Putamen (tissue), 1 donor: ENCODE data around the gene ROBO2.

Source experiments
- DNase-seq: peaks from one replicate; pipeline ENCODE4 v3.0.0-alpha.2; 2016; ENCODE audit warnings: low spot score

Gene ROBO2

DNA sequence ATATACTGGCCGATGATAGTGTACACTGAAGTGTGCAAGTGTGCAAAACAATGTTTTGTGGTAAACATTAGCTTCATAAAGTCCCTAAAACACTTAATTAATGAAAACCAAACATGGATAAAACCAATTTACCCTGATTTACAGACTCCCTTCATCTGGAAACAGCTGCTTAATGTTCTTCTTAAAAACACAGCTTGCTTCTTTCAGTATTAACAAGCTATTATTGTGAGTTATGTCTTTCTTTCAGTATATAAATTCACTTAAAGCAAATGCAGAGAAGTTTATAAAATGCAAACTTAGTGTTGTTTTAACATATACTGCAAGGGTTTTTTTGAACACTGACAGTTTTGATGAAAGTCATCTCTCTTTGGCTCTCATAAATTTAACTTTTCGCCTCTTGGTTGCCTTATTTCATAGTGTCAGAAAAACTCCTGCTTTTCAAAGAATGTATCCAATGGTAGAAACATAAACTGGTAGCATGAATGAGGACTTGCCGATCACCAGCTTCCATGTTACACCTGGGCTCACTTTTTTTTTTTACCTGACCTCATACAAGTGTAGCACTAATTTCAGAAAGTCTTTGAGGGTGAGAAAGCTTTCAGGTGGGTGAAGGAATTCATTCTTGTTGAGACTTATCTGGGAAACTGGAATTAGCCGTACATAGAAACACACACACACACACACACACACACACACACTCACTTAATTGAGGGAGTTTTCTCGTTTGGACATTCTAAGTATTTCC lies 532.2 kb downstream of the ROBO2 start:
- no peak for DNase-seq

- DNase-seq: no peak
Measured at GRCh38 chr3:77577264-77577663, 537.4 kb downstream of the ROBO2 start.

DNA sequence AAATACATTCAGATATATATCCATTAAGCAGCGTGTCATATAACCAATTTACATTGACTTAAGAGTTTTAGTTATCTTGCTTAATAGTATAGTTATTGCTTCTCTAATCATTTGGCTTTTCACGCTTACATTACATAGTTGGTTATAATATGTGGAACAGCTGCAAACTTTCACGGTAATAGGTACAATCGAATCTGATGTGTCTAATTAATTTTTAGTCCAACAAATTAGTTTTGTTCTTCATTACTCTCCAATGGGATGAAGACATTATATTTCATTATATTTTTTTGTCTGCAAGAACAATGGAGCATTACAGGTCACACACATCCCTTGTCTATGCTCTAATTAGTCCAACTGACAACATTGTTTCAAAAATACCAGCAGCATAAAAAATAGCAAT lies 546.3 kb downstream of the ROBO2 start:
- DNase-seq: no peak

GRCh38 chr3:77588863-77589262 lies 549.0 kb downstream of the ROBO2 start:
- DNase-seq: no peak

- no peak for DNase-seq
Measured at GRCh38 chr3:77590191-77590590, 550.3 kb downstream of the ROBO2 start.

- DNase-seq: no peak
Measured at GRCh38 chr3:77595371-77595870, 555.5 kb downstream of the ROBO2 start.

- DNase-seq: no peak
Measured at GRCh38 chr3:77599948-77600347, 560.0 kb downstream of the ROBO2 start.

GRCh38 chr3:77601823-77602415 lies 562.0 kb downstream of the ROBO2 start:
- no peak for DNase-seq

- DNase-seq: no peak
Measured at GRCh38 chr3:77602722-77603121, 562.8 kb downstream of the ROBO2 start.

DNA sequence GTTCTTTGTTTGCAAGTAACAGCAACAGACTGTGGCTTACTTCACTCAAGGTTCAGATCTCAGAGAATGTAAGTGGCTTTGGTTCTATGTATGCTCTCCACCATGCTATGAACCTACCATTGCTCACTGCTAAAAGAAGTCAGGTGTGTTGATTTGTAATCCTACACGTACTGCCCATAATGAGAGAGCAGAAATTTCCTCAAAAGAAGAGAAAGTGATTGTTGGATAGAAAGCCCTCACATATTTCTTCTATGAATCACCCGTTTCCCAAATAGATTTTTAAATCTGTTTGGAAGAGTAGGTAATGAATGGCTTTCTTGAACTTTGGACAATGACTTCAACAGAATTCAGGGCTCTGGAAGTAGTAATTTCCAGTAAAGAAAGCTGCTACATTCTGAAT lies 565.4 kb downstream of the ROBO2 start:
- no peak for DNase-seq

- no peak for DNase-seq
Measured at GRCh38 chr3:77605865-77606264, 566.0 kb downstream of the ROBO2 start.

- DNase-seq: no peak
Measured at GRCh38 chr3:77606372-77606771, 566.5 kb downstream of the ROBO2 start.

DNA sequence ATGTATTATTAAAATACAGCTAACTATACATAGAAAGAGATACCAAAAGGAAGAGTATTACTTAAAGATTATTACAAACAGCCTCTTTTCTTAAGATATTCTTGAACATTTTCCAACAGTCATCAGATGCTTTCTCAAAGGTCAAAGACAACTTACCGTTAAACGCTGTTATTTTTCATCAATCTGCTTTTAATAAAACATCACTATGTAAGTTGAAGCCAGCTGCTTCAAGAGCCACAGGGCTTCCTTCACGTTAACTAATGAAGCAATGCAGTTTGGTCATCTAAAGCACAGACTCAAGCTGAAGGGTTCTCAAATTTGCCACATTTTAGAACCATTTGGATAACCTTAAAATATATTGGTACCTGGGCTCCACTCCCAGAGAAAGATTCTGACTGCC lies 578.8 kb downstream of the ROBO2 start:
- DNase-seq: no peak

DNA sequence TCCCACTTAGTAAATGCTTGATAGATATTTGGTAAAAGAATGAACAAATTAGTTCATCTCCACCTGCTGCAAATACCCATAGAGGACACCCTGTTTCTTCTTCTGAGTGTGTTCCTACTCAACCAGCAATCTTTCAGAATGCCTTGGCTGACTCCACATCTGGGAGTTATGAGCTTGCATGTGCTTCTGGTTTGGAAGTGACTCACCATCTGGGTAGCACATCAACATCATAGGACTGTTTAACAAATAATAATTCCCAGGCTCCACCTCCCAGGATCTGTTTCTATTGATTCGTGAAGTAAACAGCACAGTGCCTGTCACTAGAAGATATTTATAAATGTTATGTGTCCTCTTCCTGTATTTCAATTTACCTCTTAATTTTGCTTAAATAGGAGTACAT lies 580.1 kb downstream of the ROBO2 start:
- DNase-seq: no peak

GRCh38 chr3:77623500-77623899 lies 583.6 kb downstream of the ROBO2 start:
- no peak for DNase-seq

DNA sequence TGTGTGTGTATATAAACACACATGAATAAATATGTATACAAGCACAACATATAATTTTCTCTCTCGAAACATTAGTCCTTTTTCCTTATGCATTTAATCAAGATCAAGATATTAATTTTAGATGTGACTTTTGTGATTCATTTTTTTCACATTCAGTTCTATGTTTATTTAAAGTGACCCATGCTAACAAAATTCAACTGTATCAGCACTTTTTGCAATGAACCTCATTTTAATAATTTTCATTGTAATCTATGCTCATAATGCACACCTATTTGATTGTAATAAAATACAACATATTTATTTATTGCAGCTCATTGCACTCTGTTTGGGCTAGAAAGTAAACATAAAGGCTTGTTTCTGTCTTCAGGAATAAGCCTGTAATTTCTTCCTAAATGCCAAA lies 586.3 kb downstream of the ROBO2 start:
- DNase-seq: no peak

DNA sequence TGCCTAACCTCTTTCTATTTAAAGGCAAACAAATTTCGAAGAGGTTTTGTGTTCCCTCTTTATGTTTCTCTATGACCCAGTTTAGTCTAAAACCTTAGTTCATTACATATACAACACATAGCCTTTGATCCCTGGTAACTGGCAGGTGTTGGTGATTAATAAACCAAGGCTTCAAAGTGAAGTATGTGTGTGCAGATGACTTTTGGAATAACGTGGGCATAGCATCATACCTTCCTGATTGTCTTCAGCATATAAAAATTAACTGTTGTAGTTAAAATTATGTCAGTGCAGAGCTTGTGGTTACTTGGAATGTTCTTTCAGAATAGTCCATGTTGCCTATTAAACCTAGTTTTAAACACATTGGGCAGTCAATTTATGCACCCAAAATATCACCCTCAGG lies 608.3 kb downstream of the ROBO2 start:
- no peak for DNase-seq

DNA sequence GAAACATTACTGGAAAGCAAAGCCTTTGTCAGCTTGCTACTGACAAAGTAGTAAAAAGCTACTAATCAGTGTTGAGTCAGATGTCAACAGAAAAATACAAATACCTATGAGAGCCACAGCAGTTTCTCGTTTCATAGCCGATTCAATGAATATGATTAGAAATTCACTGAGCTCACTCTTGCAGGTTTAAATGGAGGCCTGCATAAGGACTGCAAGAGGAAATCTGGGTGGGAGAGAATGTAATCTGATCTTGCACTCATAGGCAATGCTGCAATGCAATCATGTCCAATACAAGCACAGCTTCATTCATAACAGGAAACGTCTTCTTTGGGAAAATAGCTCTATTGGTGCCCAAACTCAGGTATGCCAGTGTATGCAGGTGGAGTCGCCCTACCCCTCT lies 608.8 kb downstream of the ROBO2 start:
- DNase-seq: no peak

DNA sequence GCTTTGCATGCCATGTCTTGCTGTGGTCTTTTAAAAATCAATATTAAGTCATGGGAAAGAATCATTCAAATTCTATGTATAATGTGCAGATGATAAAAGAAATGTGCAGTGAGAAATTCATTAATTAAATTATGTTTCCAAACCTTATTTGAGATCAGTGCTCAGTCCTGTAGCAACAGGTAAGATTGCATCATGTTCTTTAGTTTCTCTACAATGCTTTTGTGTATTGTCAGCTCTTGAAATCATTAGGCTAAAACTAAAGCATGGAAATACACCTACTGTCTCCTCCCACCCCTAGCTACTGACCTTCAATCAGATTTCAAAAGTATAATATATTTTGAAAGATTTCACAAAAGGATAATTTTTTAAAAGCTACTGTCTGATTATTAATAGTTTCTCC lies 612.7 kb downstream of the ROBO2 start:
- no peak for DNase-seq

- no peak for DNase-seq
Measured at GRCh38 chr3:77655396-77655795, 615.5 kb downstream of the ROBO2 start.

GRCh38 chr3:77660718-77661117 lies 620.8 kb downstream of the ROBO2 start:
- DNase-seq: no peak

GRCh38 chr3:77667901-77668300 lies 628.0 kb downstream of the ROBO2 start:
- no peak for DNase-seq

DNA sequence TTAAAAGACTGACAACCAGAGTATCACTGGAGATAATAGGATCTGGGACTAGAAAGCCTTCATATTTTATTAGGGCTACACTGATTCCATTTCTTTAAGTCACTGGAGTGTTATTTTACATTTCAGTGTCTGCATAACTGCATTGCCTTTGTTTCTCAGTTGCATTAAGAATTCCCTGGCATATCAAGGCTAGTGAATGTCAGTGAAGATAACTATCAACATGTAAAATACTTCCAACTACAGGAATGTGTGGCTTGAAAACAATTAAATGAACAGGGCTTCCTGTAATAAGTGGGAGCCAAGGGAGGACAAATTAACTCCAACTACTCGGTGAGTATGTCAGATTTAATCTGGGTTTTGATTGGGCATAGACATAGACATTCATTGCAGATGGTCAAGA lies 628.5 kb downstream of the ROBO2 start:
- no peak for DNase-seq

DNA sequence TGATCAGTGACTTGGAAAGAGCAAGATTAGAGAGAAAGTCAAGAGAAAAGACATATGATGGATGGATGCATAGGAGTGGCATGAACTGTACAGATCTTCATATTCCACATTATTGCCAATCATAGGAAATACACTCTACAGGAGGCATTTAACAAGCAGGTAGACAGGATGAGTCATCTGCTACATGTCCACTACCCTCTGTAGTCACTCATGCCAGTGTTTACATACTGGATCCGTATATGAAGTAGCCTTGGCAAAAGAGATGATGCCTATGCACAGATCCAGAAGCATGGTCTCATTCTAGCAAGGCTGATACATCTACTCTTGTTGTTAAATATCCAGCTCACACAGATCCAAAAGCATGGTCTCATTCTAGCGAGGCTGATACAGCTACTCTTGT lies 632.1 kb downstream of the ROBO2 start:
- DNase-seq: no peak
